ENCODE data around the gene CYB561. TPM values are rescaled to one million over a fixed set of nuclear protein-coding genes. Genes with fewer than 3 reads are reported as not detected.
"Not testable (repeated sequence)": the region's sequence is repeated elsewhere in the genome, so short reads cannot be mapped to it uniquely, and the experiment has no call there.

The CYB561 gene
- total RNA-seq, 4 donors from 2014 or later: 46.2 to 129 (median 101) TPM

DNA sequence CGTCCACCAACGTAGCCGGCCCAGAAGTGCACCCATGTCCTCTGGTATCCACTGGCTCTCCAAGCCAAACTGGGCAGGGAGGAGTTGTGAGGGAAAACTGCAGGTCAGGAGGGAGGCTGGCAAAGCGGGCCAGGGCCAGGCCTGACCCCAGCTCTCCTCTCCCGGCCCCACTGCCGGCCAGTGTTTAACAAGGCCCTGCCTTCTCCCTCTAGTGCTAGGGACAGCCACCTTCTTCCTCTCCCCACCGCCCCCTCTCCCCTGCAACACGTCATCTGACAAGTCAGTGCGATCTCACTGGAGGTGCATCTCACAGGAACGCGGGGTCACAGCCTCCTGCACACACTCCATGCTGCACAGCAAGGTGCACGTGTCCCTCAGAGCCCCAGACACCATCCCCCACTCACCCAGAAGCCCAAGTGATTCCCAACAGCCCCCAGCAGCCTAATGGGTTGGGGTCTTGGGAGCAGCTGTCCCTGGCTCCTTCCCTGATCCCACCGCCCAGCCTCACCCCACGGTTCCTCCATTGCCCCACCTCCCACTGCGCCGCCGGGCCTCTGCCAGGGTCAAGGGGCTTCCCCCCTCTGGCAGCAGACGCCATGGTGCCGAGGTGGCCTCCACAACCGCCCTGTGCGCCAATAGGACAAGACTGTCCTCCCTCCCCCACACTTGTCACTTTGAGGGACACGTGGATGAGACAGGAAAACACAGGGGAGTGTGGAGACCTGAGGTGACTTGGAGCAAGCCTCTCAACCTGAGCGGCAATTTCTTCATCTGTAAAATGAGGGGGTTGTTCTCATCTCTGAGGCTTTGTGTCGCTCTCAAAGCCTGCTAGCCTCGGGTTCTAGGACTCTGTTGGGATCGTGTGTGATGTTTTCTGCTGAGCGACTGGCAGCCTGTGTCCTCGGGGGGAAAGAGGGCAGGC, 29.6 kb upstream of the CYB561 start:
- no peak for DNase-seq
- H3K9me3 ChIP-seq: no peaks in the 10 kb centered on the region
- H3K4me1 ChIP-seq: peaks cover 5 to 34% of the 10 kb centered on the region in 2 donors
- H3K27me3 ChIP-seq: no peaks in the 10 kb centered on the region
- H3K36me3 ChIP-seq: no peaks in the 10 kb centered on the region
- TF ChIP-seq POLR2A (IDR thresholded peaks at IDR 0.05): no peak
- TF ChIP-seq, protein P1, sequence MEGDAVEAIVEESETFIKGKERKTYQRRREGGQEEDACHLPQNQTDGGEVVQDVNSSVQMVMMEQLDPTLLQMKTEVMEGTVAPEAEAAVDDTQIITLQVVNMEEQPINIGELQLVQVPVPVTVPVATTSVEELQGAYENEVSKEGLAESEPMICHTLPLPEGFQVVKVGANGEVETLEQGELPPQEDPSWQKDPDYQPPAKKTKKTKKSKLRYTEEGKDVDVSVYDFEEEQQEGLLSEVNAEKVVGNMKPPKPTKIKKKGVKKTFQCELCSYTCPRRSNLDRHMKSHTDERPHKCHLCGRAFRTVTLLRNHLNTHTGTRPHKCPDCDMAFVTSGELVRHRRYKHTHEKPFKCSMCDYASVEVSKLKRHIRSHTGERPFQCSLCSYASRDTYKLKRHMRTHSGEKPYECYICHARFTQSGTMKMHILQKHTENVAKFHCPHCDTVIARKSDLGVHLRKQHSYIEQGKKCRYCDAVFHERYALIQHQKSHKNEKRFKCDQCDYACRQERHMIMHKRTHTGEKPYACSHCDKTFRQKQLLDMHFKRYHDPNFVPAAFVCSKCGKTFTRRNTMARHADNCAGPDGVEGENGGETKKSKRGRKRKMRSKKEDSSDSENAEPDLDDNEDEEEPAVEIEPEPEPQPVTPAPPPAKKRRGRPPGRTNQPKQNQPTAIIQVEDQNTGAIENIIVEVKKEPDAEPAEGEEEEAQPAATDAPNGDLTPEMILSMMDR (IDR thresholded peaks at IDR 0.05): no peak
- WGBS, 2 donors: 74 to 78% methylated on average over 19 to 27 of the region's 28 CpGs
- no peak overlapping the region for H3K4me3 ChIP-seq (replicated peaks in 1 of 3)
- no peak overlapping the region for H3K27ac ChIP-seq
- intact Hi-C loops (cut with DNase I): loop anchor here (5.0 kb wide), 1 partner anchor 48 kb away; no protein-coding TSS in a partner anchor

- H3K27ac ChIP-seq: no peak overlapping the region
- TF ChIP-seq, protein P1 (IDR thresholded peaks at IDR 0.05): no peak
- no peak for TF ChIP-seq POLR2A (IDR thresholded peaks at IDR 0.05)
- H3K9me3 ChIP-seq: no peaks in the 10 kb centered on the region
- H3K27me3 ChIP-seq: no peaks in the 10 kb centered on the region
- H3K4me1 ChIP-seq: peaks cover 5 to 32% of the 10 kb centered on the region in 2 donors
- DNase-seq: no peak
- 76 to 81% methylated on average over 8 to 10 of the region's 10 CpGs for WGBS, 2 donors
- intact Hi-C loops (cut with DNase I): loop anchor here (5.0 kb wide), 1 partner anchor 48 kb away; no protein-coding TSS in a partner anchor
- no peaks in the 10 kb centered on the region for H3K36me3 ChIP-seq
- no peak overlapping the region for H3K4me3 ChIP-seq (replicated peaks in 1 of 3)
Measured at GRCh38 chr17:63474586-63475460, 28.7 kb upstream of the CYB561 start.

GRCh38 chr17:63474174-63474573, 28.1 kb upstream of the CYB561 start:
- H3K27ac ChIP-seq: no peak overlapping the region
- no peaks in the 10 kb centered on the region for H3K27me3 ChIP-seq
- H3K4me1 ChIP-seq: peaks cover 5 to 32% of the 10 kb centered on the region in 2 donors
- TF ChIP-seq, protein P1 (IDR thresholded peaks at IDR 0.05): no peak
- TF ChIP-seq POLR2A (IDR thresholded peaks at IDR 0.05): no peak
- H3K36me3 ChIP-seq: no peaks in the 10 kb centered on the region
- no peak overlapping the region for H3K4me3 ChIP-seq (replicated peaks in 1 of 3)
- intact Hi-C loops (cut with DNase I): no loop called here
- no peaks in the 10 kb centered on the region for H3K9me3 ChIP-seq
- DNase-seq: no peak
- 26 to 42% methylated on average over 3 of the region's 3 CpGs for WGBS, 2 donors

- H3K27ac ChIP-seq; H3K4me3 ChIP-seq (replicated peaks in 1 of 3); H3K27me3 ChIP-seq; H3K9me3 ChIP-seq; DNase-seq; H3K4me1 ChIP-seq; intact Hi-C loops (cut with DNase I); H3K36me3 ChIP-seq: not testable (repeated sequence)
- WGBS, 2 donors: 79 to 90% methylated on average over 6 of the region's 6 CpGs
Measured at GRCh38 chr17:63468099-63468498, 22.0 kb upstream of the CYB561 start.

DNA sequence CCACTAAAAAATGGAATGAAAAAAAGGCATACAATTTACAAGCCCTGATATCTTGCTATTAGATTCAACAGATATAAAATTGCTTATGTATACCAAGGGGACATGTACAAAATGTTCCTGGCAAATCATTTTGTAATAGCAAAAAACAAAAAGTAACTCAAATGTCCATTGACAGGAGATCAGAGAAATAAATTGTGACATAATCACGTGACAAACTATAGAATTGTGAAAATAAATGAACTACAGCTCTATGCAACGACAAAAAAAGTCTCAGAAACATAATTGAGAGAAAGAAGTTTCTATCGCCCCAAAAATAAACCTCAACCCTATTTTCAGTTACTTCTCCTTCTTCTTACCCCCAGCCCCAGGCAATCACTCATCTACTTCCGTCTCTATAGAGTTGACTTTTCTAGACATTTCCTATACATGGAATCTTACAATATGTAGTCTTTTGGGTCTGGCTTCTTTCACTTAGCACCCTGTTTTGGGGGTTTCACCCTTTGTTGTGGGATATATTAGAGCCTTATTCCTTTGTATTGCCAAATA, 18.7 kb upstream of the CYB561 start:
- no peak overlapping the region for H3K27ac ChIP-seq
- no peaks in the 10 kb centered on the region for H3K36me3 ChIP-seq
- no peak overlapping the region for H3K4me3 ChIP-seq (replicated peaks in 1 of 3)
- no peaks in the 10 kb centered on the region for H3K9me3 ChIP-seq
- 81 to 93% methylated on average over 4 of the region's 4 CpGs for WGBS, 2 donors
- no peak for DNase-seq
- intact Hi-C loops (cut with DNase I): no loop called here
- TF ChIP-seq, protein P1 (IDR thresholded peaks at IDR 0.05): no peak
- no peak for TF ChIP-seq POLR2A (IDR thresholded peaks at IDR 0.05)
- H3K4me1 ChIP-seq: no peaks in the 10 kb centered on the region
- H3K27me3 ChIP-seq: no peaks in the 10 kb centered on the region
